Right renal pelvis (tissue), 4 donors: Measurements from ENCODE around the gene PPIF. TPM values are rescaled to one million over a fixed set of nuclear protein-coding genes. Genes with fewer than 3 reads are reported as not detected.

ENCODE experiments used
- DNase-seq, 4 donors: peaks; one replicate each; pipeline ENCODE4 v3.0.0-alpha.2; 2013; ENCODE audit warnings: low read depth in 4 of 4, low spot score in 3 of 4, missing footprints in 1 of 4
- polyA plus RNA-seq, 4 donors: library from polyadenylated mRNA; unstranded; fragments of 120-200 nt; gene quantifications; one replicate each; pipeline ENCODE4 v1.2.1, GENCODE V29; 2013; ENCODE audit not compliant: insufficient read length in 4 of 4

The PPIF gene
- polyA plus RNA-seq, 4 donors: 67.4 to 73.9 (median 69.2) TPM

- DNase-seq: no peak
These were observed 14.6 kb downstream of the PPIF start for GRCh38 chr10:79361726-79362397.

GRCh38 chr10:79367426-79368189 is 20.3 kb downstream of the PPIF start:
- DNase-seq: no peak

GRCh38 chr10:79372871-79373270 is 25.6 kb downstream of the PPIF start:
- DNase-seq: no peak

- DNase-seq: peak; percentile 47 to 60 (median 54)
These were observed 27.3 kb downstream of the PPIF start for GRCh38 chr10:79374312-79375191.

- DNase-seq: no peak
These were observed 28.2 kb downstream of the PPIF start for GRCh38 chr10:79375321-79376077.

GRCh38 chr10:79376078-79376628 is 28.9 kb downstream of the PPIF start:
- DNase-seq: no peak

- DNase-seq: no peak
These were observed 29.7 kb downstream of the PPIF start for GRCh38 chr10:79376751-79377556.

- no peak for DNase-seq
These were observed 30.5 kb downstream of the PPIF start for GRCh38 chr10:79377557-79378382.

- DNase-seq: no peak
These were observed 31.0 kb downstream of the PPIF start for GRCh38 chr10:79378383-79378646.

- no peak for DNase-seq
These were observed 31.6 kb downstream of the PPIF start for GRCh38 chr10:79378647-79379511.

GRCh38 chr10:79379512-79380124 is 32.3 kb downstream of the PPIF start:
- no peak for DNase-seq

- DNase-seq: no peak
These were observed 33.1 kb downstream of the PPIF start for GRCh38 chr10:79380125-79380945.

GRCh38 chr10:79380946-79381721 is 33.9 kb downstream of the PPIF start:
- DNase-seq: no peak

GRCh38 chr10:79381804-79382221 is 34.5 kb downstream of the PPIF start:
- no peak for DNase-seq

- no peak for DNase-seq
These were observed 35.2 kb downstream of the PPIF start for GRCh38 chr10:79382491-79382941.
